Inflammatory macrophage (primary cell): ENCODE results near the gene PIP4P1.
"Not testable (repeated sequence)": the region's sequence is repeated elsewhere in the genome, so short reads cannot be mapped to it uniquely, and the experiment has no call there.

Experiments used
- DNase-seq, 2 donors: peaks; one replicate each; pipeline ENCODE4 v3.0.0-alpha.2; 2020 to 2022

Gene PIP4P1

GRCh38 chr14:20476776-20477175 is 15.5 kb upstream of the PIP4P1 start:
- no peak for DNase-seq

DNA sequence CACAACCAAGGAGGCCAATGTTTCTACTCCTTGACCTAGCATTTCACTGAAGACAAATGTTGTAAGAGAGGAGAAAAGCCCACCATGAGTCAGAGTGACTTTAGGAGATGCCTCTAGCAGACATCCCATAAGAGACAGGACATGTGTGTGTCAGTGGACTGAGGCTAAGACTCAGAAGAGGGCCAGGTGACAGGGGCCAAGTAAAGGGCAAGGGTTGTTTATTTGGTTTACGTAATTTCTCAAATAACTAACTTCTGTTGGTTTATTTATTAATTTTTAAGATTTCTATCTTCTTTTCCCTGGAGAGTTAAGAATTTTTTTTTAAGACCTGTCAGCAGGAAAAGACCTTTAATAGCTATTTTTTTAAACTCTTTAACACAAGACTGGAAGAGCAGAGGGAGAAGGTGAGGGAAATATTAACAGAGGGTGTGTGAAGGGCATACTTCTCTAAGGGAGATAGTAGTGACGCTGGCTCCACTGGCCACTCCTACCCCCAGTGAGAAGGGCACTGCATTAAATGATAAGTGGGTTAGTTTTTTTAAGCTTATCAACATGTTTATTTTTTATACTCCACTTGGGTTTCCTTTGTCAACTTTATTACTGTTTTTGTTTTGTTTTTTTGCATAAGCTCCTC is 11.4 kb upstream of the PIP4P1 start:
- no peak for DNase-seq

DNA sequence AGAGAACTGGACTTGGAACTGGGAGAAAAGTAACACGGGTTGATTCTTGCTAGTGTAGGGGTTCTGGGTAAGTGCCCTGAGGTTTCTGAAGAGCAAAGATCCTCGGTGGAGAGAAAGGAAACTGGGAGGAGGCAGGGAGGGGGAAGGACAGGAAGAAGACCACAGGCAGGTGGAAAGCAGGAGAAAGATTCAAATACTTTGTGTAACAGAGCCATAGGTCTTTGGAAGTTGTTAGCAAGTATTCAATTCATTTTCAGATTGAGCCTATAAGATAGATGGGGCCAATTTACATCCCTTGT is 9.3 kb upstream of the PIP4P1 start:
- DNase-seq, result no peak

DNA sequence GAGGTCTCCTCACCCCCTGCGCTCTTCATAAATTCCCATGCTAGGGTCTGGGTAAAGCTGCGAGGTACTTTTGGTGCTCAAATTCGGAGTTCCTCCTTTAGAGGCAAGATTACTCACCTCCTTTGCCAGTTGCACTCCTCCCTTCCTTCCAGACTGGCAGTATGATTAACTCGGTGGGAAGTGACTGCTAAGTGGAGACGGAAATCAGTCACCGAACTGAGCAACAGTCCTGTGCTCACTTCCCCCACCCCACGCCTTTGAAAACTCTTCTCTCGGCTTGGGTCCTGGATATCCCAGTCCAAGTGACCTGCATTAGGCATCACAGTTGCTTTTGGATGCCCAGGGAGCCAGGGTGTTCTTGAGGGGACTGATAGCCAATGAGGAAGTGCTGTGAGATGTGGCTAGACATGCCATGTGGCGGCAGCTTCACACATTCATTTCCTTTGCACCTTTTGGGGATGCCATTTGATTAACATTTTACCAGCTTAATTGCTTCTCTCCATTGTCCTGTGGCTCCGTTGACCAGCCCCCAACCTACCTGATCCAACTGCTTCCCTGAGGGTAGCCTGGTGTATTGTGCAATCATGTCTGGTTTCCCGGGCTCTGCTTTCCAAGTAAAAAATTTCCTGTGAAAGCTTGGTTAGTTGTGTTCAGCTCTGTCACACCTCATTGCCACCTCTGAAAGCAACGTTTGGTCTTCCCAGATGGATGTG is 8.8 kb upstream of the PIP4P1 start:
- peak; percentile 89 to 90 for DNase-seq

DNA sequence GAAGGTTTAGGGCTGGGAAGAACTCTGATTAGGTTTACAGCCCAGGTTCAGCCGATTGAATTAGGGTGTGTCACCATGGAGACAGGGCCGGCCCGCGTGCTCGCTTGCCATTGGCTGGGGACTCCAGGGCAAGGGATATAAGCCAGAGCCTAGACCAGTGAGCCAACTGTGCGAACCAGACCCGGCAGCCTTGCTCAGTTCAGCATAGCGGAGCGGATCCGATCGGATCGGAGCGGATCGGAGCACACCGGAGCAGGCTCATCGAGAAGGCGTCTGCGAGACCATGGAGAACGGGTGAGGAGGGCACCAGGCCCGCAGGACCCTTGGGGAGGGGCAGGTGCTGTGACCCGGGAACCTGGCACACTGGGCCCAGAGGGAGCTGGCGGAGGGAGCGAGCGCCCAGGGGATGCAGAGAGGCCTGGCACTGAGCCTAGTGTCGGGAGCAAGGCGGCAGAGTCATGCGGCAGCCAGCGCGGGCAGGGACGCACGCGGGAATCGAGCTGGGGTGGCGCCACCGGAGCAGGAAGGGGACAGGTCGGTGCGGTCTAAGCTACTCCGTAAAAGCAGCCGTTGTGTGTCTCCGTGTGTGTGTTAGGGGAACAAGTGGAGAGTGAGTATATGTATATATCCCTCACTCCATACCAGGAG is 8.1 kb upstream of the PIP4P1 start, which contains the start of gene PNP:
TSS of gene PNP (plus strand) at position 165 of the 648 bp plus-strand sequence. CDS start at position 284, 119 bp downstream.
- peak; percentile 91 to 92 for DNase-seq

- DNase-seq, result no peak
Observed at GRCh38 chr14:20468764-20469241, 7.6 kb upstream of the PIP4P1 start.

DNA sequence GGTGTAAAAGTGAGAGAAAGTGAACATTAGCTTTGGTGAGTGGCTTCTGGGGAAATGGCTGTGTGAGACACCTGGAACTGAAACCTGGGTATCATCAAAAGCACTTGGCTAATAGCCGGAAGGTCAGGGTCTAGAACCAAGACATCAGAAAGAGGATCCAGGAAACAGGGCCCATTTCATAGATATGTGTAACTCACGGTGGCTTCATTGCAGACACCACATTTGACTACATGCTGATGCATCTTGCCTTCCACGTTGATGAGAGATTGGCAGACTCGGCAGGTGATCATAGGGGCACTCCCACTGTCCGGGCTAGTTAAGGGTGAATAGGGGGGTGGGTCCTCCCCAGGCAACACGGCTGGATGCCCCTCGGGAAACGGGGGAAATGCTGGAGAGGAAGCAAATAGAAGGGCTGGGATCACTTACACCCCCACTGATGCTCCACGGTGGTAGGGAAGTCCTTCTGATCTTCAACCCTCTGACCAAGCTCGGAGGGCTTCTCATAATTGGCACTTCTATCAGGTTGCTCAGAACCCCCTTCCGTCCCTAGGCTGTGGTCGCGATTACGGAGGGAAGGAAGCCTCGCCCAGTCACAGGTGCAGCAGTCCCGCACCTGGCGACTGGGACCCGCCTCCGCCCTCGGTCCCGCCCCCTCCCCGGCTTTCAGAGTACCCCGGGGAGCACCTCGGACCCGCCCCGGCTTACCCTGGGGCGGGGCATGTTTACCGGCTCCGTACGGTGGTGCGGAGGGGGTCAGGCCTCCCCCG is 593 bp downstream of the PIP4P1 start:
- no peak for DNase-seq

DNA sequence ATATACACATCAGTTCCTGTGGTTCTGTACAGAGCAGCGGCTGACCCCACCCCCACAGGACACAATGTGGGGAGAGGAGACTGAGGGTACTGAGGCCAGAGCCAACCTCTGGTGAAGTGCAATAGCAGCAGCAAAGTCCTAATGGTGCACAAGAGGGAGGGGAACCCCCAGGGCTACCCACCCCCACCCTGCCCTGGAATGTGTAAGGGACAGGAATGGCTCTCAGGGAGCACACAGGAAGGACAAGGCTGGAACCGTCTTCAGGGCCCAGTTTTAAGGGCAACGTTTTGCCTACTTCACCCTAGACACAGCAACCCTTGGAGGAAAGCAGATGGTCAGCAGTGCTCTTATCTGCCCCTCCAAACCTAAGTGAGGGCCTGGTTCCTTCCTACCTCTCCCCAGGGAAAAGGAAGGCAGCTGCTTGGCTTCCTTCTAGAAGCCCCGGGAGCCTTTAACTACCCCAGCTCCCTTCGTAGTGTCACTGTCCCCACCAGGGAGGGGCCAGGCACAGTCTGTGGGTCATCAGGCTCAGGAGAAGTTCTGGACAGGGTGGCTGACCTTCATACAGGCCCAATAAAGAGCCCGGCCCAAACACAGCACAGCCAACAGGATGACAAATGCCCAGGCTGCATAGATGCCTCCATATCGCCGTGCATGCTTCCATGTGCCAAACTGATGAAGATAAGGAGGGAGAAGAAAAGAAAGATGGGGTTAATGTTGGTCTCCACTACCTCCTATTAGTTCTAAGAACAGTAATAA is 3.0 kb downstream of the PIP4P1 start:
- no peak for DNase-seq

DNA sequence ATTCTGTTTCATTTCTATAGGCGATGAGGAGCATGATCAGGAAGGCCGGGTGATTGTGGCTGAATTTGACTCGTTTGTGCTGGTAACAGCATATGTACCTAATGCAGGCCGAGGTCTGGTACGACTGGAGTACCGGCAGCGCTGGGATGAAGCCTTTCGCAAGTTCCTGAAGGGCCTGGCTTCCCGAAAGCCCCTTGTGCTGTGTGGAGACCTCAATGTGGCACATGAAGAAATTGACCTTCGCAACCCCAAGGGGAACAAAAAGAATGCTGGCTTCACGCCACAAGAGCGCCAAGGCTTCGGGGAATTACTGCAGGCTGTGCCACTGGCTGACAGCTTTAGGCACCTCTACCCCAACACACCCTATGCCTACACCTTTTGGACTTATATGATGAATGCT is 4.3 kb downstream of the PIP4P1 start:
- DNase-seq, result peak; percentile 48 to 49

GRCh38 chr14:20455355-20456300 is 5.6 kb downstream of the PIP4P1 start:
- peak in 1 of 2 donors; percentile 81 for DNase-seq

DNA sequence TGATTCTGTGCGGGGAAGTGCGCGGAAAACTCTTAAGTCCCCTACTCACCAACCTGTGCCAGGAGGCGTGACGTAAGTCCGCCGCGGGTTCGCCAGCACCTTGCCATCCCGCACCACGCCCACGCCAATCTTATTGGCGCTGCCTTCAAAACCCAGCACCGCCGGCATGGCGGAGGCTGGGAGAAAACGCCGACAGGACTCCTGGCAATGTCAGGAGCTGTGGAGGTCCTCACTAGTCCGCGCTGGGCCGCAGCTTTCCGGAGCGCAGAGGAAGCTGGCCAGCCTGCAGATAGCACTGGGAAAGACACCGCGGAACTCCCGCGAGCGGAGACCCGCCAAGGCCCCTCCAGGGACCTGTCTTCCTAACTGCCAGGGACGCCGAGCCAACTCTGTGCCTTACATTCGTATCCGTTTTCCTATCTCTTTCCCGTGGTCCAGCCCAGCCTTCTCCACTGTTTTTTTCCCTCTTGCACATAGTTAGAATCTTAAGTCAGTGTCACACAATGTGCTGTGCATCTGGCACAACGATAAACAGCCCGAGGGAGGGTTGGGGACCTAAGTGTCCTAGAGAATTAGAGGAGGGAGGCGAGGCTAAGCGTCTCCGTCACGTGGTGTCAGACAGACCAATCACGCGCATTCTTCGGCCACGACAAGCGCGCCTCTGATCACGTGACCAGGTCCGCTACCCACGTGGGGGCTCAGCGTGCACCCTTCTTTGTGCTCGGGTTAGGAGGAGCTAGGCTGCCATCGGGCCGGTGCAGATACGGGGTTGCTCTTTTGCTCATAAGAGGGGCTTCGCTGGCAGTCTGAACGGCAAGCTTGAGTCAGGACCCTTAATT is 6.5 kb downstream of the PIP4P1 start, which contains the start of the genes APEX1 and OSGEP:
TSS of gene APEX1 (plus strand) at position 711 of the 839 bp plus-strand sequence. CDS start 420 bp downstream, outside the sequence.
TSS of gene OSGEP (minus strand) at position 297 of the 839 bp plus-strand sequence. CDS start at position 168, 129 bp downstream.
- peak; percentile 99 to 100 for DNase-seq

DNA sequence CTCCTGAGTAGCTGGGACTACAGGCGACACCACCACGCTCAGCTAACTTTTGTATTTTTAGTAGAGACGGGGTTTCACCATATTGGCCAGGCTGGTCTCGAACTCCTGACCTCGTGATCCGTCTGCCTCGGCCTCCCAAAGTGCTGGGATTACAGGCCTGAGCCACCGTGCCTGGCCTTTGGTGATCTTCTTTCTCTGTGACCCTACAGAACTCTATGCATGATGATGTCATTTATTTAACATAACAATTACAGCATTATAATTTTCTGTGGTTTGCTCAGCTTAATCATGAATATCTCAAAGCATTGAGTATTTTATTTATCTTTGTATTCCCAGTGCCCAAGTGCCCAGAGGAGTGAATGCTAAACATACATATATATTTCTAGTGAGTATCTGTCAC is 8.4 kb downstream of the PIP4P1 start:
- DNase-seq, result not testable (repeated sequence)

DNA sequence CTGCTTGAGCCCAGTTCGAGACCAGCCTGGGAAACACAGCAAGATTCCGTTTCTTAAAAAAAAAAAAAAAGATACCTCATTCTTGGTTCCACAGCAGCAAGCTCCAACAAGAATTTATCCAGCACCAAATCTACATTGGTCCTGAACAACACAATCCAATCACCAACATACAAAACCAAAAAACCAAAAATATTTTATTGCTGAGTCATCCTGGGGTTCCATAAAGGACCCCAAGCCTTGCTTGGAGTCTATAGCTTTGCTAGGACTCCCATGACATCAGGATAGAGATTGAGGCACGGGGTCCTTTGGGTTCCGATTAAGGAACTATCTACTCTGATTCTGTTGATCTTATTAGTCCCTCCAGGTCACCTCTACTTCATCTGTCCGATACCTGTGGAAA is 14.3 kb downstream of the PIP4P1 start:
- no peak for DNase-seq

DNA sequence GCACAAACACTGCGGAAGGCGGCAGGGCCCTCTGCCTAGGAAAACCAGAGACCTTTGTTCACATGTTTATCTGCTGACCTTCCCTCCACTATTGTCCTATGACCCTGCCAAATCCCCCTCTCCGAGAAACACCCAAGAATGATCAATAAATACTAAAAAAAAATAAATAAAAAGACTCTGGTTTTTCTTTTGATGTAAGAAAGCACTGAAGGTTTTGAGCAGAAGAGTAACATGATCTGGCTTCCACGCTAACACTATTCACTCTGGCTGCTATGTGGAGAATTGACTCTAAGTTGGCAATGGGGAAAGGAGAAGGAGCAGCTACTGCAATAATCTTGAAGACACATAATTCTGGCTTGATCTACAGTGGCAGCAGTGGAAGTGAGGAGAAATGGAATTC is 17.6 kb downstream of the PIP4P1 start:
- DNase-seq, result not testable (repeated sequence)

DNA sequence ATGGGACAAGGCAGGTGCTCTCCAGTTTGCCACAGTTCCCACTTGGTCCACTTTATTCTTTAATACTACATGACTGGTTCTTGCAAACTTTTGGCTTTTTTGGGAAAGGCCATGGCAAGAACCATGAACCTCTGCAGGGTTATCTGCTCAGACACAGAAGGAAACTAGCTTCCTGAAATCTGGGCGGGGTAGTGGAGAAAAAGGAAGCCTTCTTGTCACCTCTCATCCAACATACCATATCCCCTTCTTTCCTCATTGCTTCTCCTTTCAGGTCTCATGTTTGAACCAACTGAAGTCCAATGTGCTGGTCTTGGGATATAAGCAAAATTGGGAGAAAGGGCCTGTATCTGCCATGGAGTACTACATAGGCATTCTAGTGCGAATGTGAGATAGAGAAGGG is 19.8 kb downstream of the PIP4P1 start:
- peak; percentile 41 to 43 for DNase-seq

GRCh38 chr14:20440882-20441281 is 20.4 kb downstream of the PIP4P1 start:
- DNase-seq, result peak; percentile 35 to 43

GRCh38 chr14:20440465-20440864 is 20.8 kb downstream of the PIP4P1 start:
- no peak for DNase-seq

GRCh38 chr14:20438664-20439063 is 22.6 kb downstream of the PIP4P1 start:
- no peak for DNase-seq

DNA sequence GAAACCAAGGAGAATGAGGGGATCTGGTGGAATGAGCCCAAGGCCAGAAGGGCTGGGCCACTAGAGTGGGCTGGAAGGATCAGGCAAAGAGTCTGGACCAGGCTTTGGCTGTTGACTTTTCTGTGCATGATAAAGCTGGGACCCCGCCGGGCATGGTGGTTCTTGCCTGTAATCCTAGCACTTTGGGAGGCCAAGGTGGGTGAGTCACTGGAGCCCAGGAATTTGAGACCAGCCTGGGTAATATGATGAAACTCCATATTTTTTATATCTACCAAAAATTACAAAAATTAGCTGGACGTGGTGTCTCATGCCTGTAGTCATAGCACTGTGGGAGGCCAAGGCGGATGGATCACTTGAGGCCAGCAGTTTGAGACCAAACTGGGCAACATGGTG is 24.9 kb downstream of the PIP4P1 start:
- DNase-seq, result no peak
